SU-DHL-6 (cell line): Measurements from ENCODE around the gene ELAPOR2.

ENCODE experiments used
- H2AFZ ChIP-seq: fragments of 200-600 bp; sonication (generic); 2 replicates; pipeline ENCODE4 v1.6.1; 2014; ENCODE audit warnings: low read depth, mild to moderate bottlenecking, moderate library complexity, mixed read lengths, antibody characterized with exemption, low read length; ENCODE audit not compliant: severe bottlenecking
- H3F3A ChIP-seq: fragments of 200-600 bp; shearing (Covaris generic); 2 replicates; pipeline ENCODE4 v1.6.0; 2016; ENCODE audit warnings: antibody characterized with exemption, mild to moderate bottlenecking; ENCODE audit not compliant: insufficient read depth
- H3K27ac ChIP-seq: fragments of 200-600 bp; sonication (generic); 2 replicates; pipeline ENCODE4 v1.5.1; 2016; ENCODE audit warnings: low read depth, mild to moderate bottlenecking, low read length, moderate library complexity, mixed read lengths
- H3K27me3 ChIP-seq: fragments of 200-600 bp; sonication (generic), shearing (Covaris generic); 2 replicates; pipeline ENCODE4 v1.6.0; 2014; ENCODE audit warnings: mild to moderate bottlenecking, low read length
- H3K36me3 ChIP-seq: fragments of 200-600 bp; sonication (generic); 2 replicates; pipeline ENCODE4 v1.6.1; 2014; ENCODE audit warnings: mild to moderate bottlenecking, low read length, mixed read lengths
- H3K4me2 ChIP-seq: fragments of 300-600, 200-600 bp; shearing (Covaris generic), sonication (generic); 2 replicates; pipeline ENCODE4 v1.6.0; 2014; ENCODE audit warnings: low read length, low read depth, mild to moderate bottlenecking; ENCODE audit not compliant: poor library complexity, severe bottlenecking
- H3K4me3 ChIP-seq: fragments of 200-600 bp; sonication (generic); 2 replicates; pipeline ENCODE4 v1.5.1; 2014; ENCODE audit warnings: antibody characterized with exemption, low read length, mild to moderate bottlenecking, mixed read lengths; ENCODE audit not compliant: insufficient read depth, poor library complexity, severe bottlenecking
- H3K79me2 ChIP-seq: fragments of 200-600 bp; sonication (generic); 2 replicates; pipeline ENCODE4 v1.6.1; 2014; ENCODE audit warnings: mild to moderate bottlenecking, low read length, moderate library complexity; ENCODE audit not compliant: insufficient read depth
- H3K9ac ChIP-seq: fragments of 200-600 bp; sonication (generic); 2 replicates; pipeline ENCODE4 v1.7.0; 2014; ENCODE audit warnings: mild to moderate bottlenecking, low read length
- H3K9me2 ChIP-seq: fragments of 200-600 bp; sonication (generic); replicated peaks from 2 replicates; pipeline ENCODE4 v1.6.1; 2014; ENCODE audit warnings: low read length; ENCODE audit not compliant: insufficient read depth
- H3K9me3 ChIP-seq: fragments of 200-600 bp; sonication (generic); 2 replicates; pipeline ENCODE4 v1.6.1; 2014; ENCODE audit warnings: low read length, mixed read lengths; ENCODE audit not compliant: insufficient read depth
- H4K20me1 ChIP-seq: fragments of 200-600 bp; sonication (generic); 2 replicates; pipeline ENCODE4 v1.6.1; 2014; ENCODE audit warnings: low read depth, mild to moderate bottlenecking, antibody characterized with exemption, low read length, moderate library complexity, mixed read lengths
- CTCF ChIP-seq: fragments of 200-600 bp; sonication (generic); IDR thresholded peaks from one replicate; pipeline ENCODE4 v1.5.1; 2017; ENCODE audit warnings: antibody characterized with exemption, mild to moderate bottlenecking, low read length, moderate library complexity; ENCODE audit not compliant: insufficient read depth, poor library complexity, severe bottlenecking
- EZH2phosphoT487 ChIP-seq: fragments of 200-600 bp; sonication (generic), shearing (Covaris generic); conservative IDR thresholded peaks from 2 replicates; pipeline ENCODE4 v1.6.1; 2018; ENCODE audit warnings: mild to moderate bottlenecking, antibody characterized with exemption, low read length, moderate library complexity, mixed read lengths

The ELAPOR2 gene

GRCh38 chr7:87027900-87028299 lies 31.6 kb downstream of the ELAPOR2 start:
- peaks cover 10% of the 10 kb centered on the region; the same call in 1 of the 2 replicates for H3K9me3 ChIP-seq
- no peaks in the 10 kb centered on the region for H4K20me1 ChIP-seq
- H3K27ac ChIP-seq = peak overlapping the region; percentile 43
- H3K36me3 ChIP-seq = 0 out of 2 replicates have a peak, but pooled peaks cover 2% of the 10 kb centered on the region
- peak overlapping the region; percentile 0 for H3K4me3 ChIP-seq
- peak overlapping the region; percentile 1 for H2AFZ ChIP-seq
- peak overlapping the region; percentile 44 for H3K4me2 ChIP-seq
- TF ChIP-seq CTCF = no peak
- no peak for TF ChIP-seq EZH2phosphoT487
- H3K9ac ChIP-seq = no peak overlapping the region; the same call in 1 of the 2 replicates
- H3F3A ChIP-seq = no peaks in the 10 kb centered on the region
- no peaks in the 10 kb centered on the region for H3K9me2 ChIP-seq
- H3K27me3 ChIP-seq = no peaks in the 10 kb centered on the region
- H3K79me2 ChIP-seq = peaks cover 21% of the 10 kb centered on the region; the same call in 1 of the 2 replicates

GRCh38 chr7:87021285-87021684 lies 38.2 kb downstream of the ELAPOR2 start:
- no peak overlapping the region for H3K9ac ChIP-seq
- 0 out of 2 replicates have a peak, but pooled peaks cover 3% of the 10 kb centered on the region for H3K36me3 ChIP-seq
- H4K20me1 ChIP-seq = peaks cover 11% of the 10 kb centered on the region; the same call in 1 of the 2 replicates
- peaks cover 17% of the 10 kb centered on the region; the same call in 1 of the 2 replicates for H3K79me2 ChIP-seq
- H3K27me3 ChIP-seq = no peaks in the 10 kb centered on the region
- H3K9me2 ChIP-seq = no peaks in the 10 kb centered on the region
- H3K27ac ChIP-seq = no peak overlapping the region
- no peak overlapping the region for H3K4me2 ChIP-seq
- no peak overlapping the region for H3K4me3 ChIP-seq
- TF ChIP-seq CTCF (no peak), EZH2phosphoT487 (no peak)
- no peaks in the 10 kb centered on the region for H3K9me3 ChIP-seq
- no peak overlapping the region for H2AFZ ChIP-seq
- no peaks in the 10 kb centered on the region for H3F3A ChIP-seq

- Histone ChIP-seq H3K9me2 (no peaks in the 10 kb centered on the region), H3K4me2 (no peak overlapping the region), H4K20me1 (peaks cover 31% of the 10 kb centered on the region; the same call in 1 of the 2 replicates), H3K9me3 (no peaks in the 10 kb centered on the region), H3F3A (no peaks in the 10 kb centered on the region), H3K36me3 (0 out of 2 replicates have a peak, but pooled peaks cover 3% of the 10 kb centered on the region), H3K4me3 (no peak overlapping the region), H2AFZ (no peak overlapping the region), H3K9ac (no peak overlapping the region), H3K27me3 (no peaks in the 10 kb centered on the region), H3K79me2 (0 out of 2 replicates have a peak, but pooled peaks cover 6% of the 10 kb centered on the region), H3K27ac (no peak overlapping the region)
- TF ChIP-seq EZH2phosphoT487 (no peak), CTCF (no peak)
Measured at GRCh38 chr7:87016606-87017005, 42.8 kb downstream of the ELAPOR2 start.
